ENCODE data around the gene PIK3R5.

The PIK3R5 gene

GRCh38 chr17:8839410-8839935 lies 126.0 kb downstream of the PIK3R5 start:
- no peaks in the 10 kb centered on the region for H4K20me1 ChIP-seq (ENCODE audit: insufficient read depth)
- no peaks in the 10 kb centered on the region for H3K36me3 ChIP-seq (ENCODE audit: insufficient read depth)
- TF ChIP-seq CTCF (conservative IDR thresholded peaks at IDR 0.05; ENCODE audit: low read depth, low read length) = no peak
- no peak overlapping the region for H2AFZ ChIP-seq (ENCODE audit: low read depth)
- H3K4me2 ChIP-seq = no peak overlapping the region
- H3K27ac ChIP-seq = no peak overlapping the region
- H3K4me3 ChIP-seq (IDR thresholded peaks at IDR 0.05; ENCODE audit: insufficient read depth, low read depth, low read length) = no peak overlapping the region
- H3K79me2 ChIP-seq (ENCODE audit: insufficient read depth, low read depth) = no peaks in the 10 kb centered on the region
- no peak overlapping the region for H3K9ac ChIP-seq
- no peaks in the 10 kb centered on the region for H3K27me3 ChIP-seq (ENCODE audit: insufficient read depth, low read depth)
- no peaks in the 10 kb centered on the region for H3K4me1 ChIP-seq (ENCODE audit: low read depth, poor library complexity, severe bottlenecking)

- Histone ChIP-seq H3K4me3 (IDR thresholded peaks at IDR 0.05; ENCODE audit: insufficient read depth, low read depth, low read length) (no peak overlapping the region), H3K4me2 (no peak overlapping the region), H3K27me3 (ENCODE audit: insufficient read depth, low read depth) (no peaks in the 10 kb centered on the region), H4K20me1 (ENCODE audit: insufficient read depth) (no peaks in the 10 kb centered on the region), H2AFZ (ENCODE audit: low read depth) (no peak overlapping the region), H3K27ac (no peak overlapping the region), H3K4me1 (ENCODE audit: low read depth, poor library complexity, severe bottlenecking) (no peaks in the 10 kb centered on the region), H3K9ac (no peak overlapping the region), H3K36me3 (ENCODE audit: insufficient read depth) (no peaks in the 10 kb centered on the region), H3K79me2 (ENCODE audit: insufficient read depth, low read depth) (no peaks in the 10 kb centered on the region)
- no peak for TF ChIP-seq CTCF (conservative IDR thresholded peaks at IDR 0.05; ENCODE audit: low read depth, low read length)
Measured at GRCh38 chr17:8838551-8839095, 126.9 kb downstream of the PIK3R5 start.

GRCh38 chr17:8837563-8838075 lies 127.9 kb downstream of the PIK3R5 start:
- no peaks in the 10 kb centered on the region for H3K79me2 ChIP-seq (ENCODE audit: insufficient read depth, low read depth)
- H3K36me3 ChIP-seq (ENCODE audit: insufficient read depth) = no peaks in the 10 kb centered on the region
- no peak for TF ChIP-seq CTCF (conservative IDR thresholded peaks at IDR 0.05; ENCODE audit: low read depth, low read length)

GRCh38 chr17:8836821-8837562 lies 128.5 kb downstream of the PIK3R5 start:
- Histone ChIP-seq H3K4me2 (no peak overlapping the region), H3K79me2 (ENCODE audit: insufficient read depth, low read depth) (no peaks in the 10 kb centered on the region), H3K36me3 (ENCODE audit: insufficient read depth) (no peaks in the 10 kb centered on the region), H3K4me1 (ENCODE audit: low read depth, poor library complexity, severe bottlenecking) (no peaks in the 10 kb centered on the region), H3K4me3 (IDR thresholded peaks at IDR 0.05; ENCODE audit: insufficient read depth, low read depth, low read length) (no peak overlapping the region), H3K9ac (no peak overlapping the region), H4K20me1 (ENCODE audit: insufficient read depth) (no peaks in the 10 kb centered on the region), H2AFZ (ENCODE audit: low read depth) (no peak overlapping the region), H3K27ac (no peak overlapping the region), H3K27me3 (ENCODE audit: insufficient read depth, low read depth) (no peaks in the 10 kb centered on the region)
- no peak for TF ChIP-seq CTCF (conservative IDR thresholded peaks at IDR 0.05; ENCODE audit: low read depth, low read length)

More at GRCh38 chr17:8837563-8838075, 127.9 kb downstream of the PIK3R5 start:
- no peaks in the 10 kb centered on the region for H4K20me1 ChIP-seq (ENCODE audit: insufficient read depth)
- H3K4me2 ChIP-seq = no peak overlapping the region
- no peak overlapping the region for H2AFZ ChIP-seq (ENCODE audit: low read depth)
- H3K27me3 ChIP-seq (ENCODE audit: insufficient read depth, low read depth) = no peaks in the 10 kb centered on the region
- H3K27ac ChIP-seq = no peak overlapping the region
- no peak overlapping the region for H3K4me3 ChIP-seq (IDR thresholded peaks at IDR 0.05; ENCODE audit: insufficient read depth, low read depth, low read length)
- H3K4me1 ChIP-seq (ENCODE audit: low read depth, poor library complexity, severe bottlenecking) = no peaks in the 10 kb centered on the region
- no peak overlapping the region for H3K9ac ChIP-seq

All from KMS-11 (cell line).